ELF-1 (cell line): ENCODE results near the gene VANGL2.

Experiments
- DNase-seq: peaks from one replicate; pipeline ENCODE4 v3.0.0-alpha.2; 2016; ENCODE audit warnings: low read depth, low spot score

Gene VANGL2

GRCh38 chr1:160459687-160460086 lies 59.3 kb downstream of the VANGL2 start:
- DNase-seq, result no peak

- no peak for DNase-seq
Observed at GRCh38 chr1:160460214-160460642, 59.9 kb downstream of the VANGL2 start.

DNA sequence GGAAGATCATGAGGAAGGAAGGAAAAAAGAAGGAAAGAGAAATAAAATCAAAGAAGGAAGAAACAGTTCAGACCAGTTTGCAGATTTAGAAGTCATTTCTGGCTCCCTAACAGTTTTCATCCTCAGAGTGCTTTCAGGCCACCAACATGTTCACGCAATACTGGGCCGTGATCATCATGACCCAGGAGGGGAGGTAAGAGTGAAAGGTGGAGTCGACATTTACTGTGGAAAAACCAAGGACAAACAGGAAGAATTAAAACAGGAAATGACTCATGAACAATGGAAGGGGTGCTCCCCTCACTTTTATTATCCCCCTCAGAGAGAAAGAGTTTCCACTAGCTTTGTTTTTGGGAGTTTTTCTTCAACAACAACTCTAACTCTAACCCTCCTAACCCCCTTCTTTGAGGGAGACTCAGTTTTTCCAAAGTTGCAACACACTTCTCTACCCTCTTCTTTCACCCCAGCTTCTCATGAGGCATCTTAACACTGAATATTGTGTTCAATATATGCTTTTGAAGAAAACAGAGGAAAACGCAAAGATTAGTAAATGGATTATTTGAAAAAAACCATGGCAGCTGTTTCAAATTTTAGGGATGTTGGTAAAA lies 60.4 kb downstream of the VANGL2 start:
- no peak for DNase-seq

- no peak for DNase-seq
Observed at GRCh38 chr1:160465123-160465522, 64.8 kb downstream of the VANGL2 start.

DNA sequence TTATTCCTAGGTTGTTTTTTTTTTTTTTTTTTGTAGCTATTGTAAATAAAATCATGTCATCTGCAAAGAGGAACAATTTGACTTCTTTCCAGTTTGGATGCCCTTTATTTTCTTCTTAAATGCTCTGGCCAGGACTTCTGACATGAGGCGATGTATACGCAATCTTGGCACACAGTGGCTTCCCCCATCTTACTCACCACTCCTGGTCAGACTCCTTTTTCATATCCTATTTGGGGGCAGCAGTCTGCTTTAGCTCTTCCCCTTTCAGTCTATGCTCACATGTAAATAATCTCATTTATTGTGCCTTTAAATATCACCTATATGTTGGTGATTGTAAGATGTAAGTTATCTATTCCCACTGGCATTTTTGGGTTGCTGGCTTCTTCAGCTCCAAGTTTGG lies 66.6 kb downstream of the VANGL2 start:
- DNase-seq, result no peak

DNA sequence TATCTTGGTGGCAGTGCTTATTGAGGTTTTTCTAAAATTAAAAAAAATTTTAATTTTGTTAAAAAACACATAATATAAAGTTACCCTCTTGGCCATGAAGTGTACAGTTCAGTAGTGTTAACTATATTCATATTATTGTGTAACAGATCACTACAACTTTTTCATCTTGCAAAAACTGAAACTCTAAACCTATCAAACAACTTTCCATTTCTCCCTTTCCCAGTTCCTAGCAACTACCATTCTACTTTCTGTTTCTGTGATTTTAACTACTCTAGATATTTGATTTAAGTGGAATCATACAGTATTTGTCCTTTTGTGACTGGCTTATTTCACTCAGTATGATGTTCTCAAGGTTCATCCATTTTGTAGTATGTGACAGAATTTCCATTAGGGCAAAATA lies 67.2 kb downstream of the VANGL2 start:
- no peak for DNase-seq

GRCh38 chr1:160471253-160471652 lies 70.9 kb downstream of the VANGL2 start:
- DNase-seq, result no peak

DNA sequence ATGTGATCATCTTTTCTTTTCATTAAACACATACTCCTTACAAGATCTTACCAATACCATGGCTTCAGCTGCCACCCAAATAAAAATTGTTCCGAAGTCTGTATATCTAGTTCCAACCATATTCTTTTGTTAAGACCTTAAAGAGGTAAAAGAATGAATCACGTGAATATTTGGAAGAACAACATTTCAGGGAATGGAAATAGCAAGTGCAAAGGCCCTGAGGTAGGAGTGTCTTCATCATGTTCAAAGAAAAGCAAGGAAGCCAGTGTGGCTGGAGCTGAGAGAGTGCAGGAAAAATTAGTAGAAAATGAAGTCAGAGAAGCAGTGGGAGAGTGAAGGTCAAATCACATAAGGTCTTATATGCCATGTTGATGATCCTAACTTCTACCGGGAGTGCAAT lies 71.7 kb downstream of the VANGL2 start:
- no peak for DNase-seq

- DNase-seq, result no peak
Observed at GRCh38 chr1:160474392-160475242, 74.3 kb downstream of the VANGL2 start.
